ENCODE measurements around the gene GSTT4.

The GSTT4 gene

GRCh38 chr22:24026056-24026455 is 20.8 kb upstream of the GSTT4 start:
- no peak overlapping the region for H3K4me3 ChIP-seq
- no peak for DNase-seq
- no peaks in the 10 kb centered on the region for H3K27me3 ChIP-seq
- no peak overlapping the region for H3K27ac ChIP-seq
- intact Hi-C loops (cut with DNase I; ENCODE audit: low total_unique reads), result no loop called here
- peaks cover 0 to 9% (median 0%) of the 10 kb centered on the region in 3 donors for H3K36me3 ChIP-seq
- peaks cover 0 to 7% (median 0%) of the 10 kb centered on the region in 3 donors for H3K9me3 ChIP-seq
- TF ChIP-seq CTCF (IDR thresholded peaks at IDR 0.05), result no peak
- H3K4me1 ChIP-seq, result no peaks in the 10 kb centered on the region

GRCh38 chr22:24025475-24025874 is 20.2 kb upstream of the GSTT4 start:
- peaks cover 0 to 9% (median 0%) of the 10 kb centered on the region in 3 donors for H3K36me3 ChIP-seq
- peaks cover 0 to 7% (median 0%) of the 10 kb centered on the region in 3 donors for H3K9me3 ChIP-seq
- no peak for TF ChIP-seq CTCF (IDR thresholded peaks at IDR 0.05)
- no peaks in the 10 kb centered on the region for H3K4me1 ChIP-seq
- DNase-seq, result no peak
- intact Hi-C loops (cut with DNase I; ENCODE audit: low total_unique reads), result no loop called here
- H3K27ac ChIP-seq, result no peak overlapping the region
- H3K4me3 ChIP-seq, result no peak overlapping the region
- no peaks in the 10 kb centered on the region for H3K27me3 ChIP-seq

- DNase-seq, result no peak
- no peak overlapping the region for H3K4me3 ChIP-seq
- intact Hi-C loops (cut with DNase I; ENCODE audit: low total_unique reads), result no loop called here
- no peaks in the 10 kb centered on the region for H3K4me1 ChIP-seq
- no peak overlapping the region for H3K27ac ChIP-seq
- TF ChIP-seq CTCF (IDR thresholded peaks at IDR 0.05), result no peak
- H3K36me3 ChIP-seq, result peaks cover 0 to 9% (median 0%) of the 10 kb centered on the region in 3 donors
- peaks cover 0 to 7% (median 0%) of the 10 kb centered on the region in 3 donors for H3K9me3 ChIP-seq
- no peaks in the 10 kb centered on the region for H3K27me3 ChIP-seq
Measured at GRCh38 chr22:24024354-24024753, 19.1 kb upstream of the GSTT4 start.

GRCh38 chr22:24023204-24023789 is 18.0 kb upstream of the GSTT4 start:
- Histone ChIP-seq H3K4me1 (no peaks in the 10 kb centered on the region), H3K27ac (no peak overlapping the region), H3K27me3 (no peaks in the 10 kb centered on the region), H3K4me3 (no peak overlapping the region), H3K9me3 (peaks cover 0 to 7% (median 0%) of the 10 kb centered on the region in 3 donors), H3K36me3 (peaks cover 0 to 9% (median 0%) of the 10 kb centered on the region in 3 donors)
- TF ChIP-seq CTCF (IDR thresholded peaks at IDR 0.05), result no peak
- intact Hi-C loops (cut with DNase I; ENCODE audit: low total_unique reads), result no loop called here
- no peak for DNase-seq

- Histone ChIP-seq H3K36me3 (peaks cover 0 to 9% (median 0%) of the 10 kb centered on the region in 3 donors), H3K27me3 (no peaks in the 10 kb centered on the region), H3K4me1 (no peaks in the 10 kb centered on the region), H3K9me3 (peaks cover 0 to 7% (median 0%) of the 10 kb centered on the region in 3 donors), H3K4me3 (no peak overlapping the region), H3K27ac (no peak overlapping the region)
- no peak for DNase-seq
- TF ChIP-seq CTCF (IDR thresholded peaks at IDR 0.05), result no peak
- intact Hi-C loops (cut with DNase I; ENCODE audit: low total_unique reads), result no loop called here
Measured at GRCh38 chr22:24021304-24021703, 16.1 kb upstream of the GSTT4 start.

All from tibial artery (tissue), 4 donors.